Measurements from ENCODE around the gene TMEM123.

Gene TMEM123

GRCh38 chr11:102402548-102402947 lies 50.0 kb downstream of the TMEM123 start:
- DNase-seq: no peak
- no peak overlapping the region for H3K27ac Mint-ChIP-seq
- peaks cover 48% of the 10 kb centered on the region for H3K4me1 Mint-ChIP-seq
- CTCF ChIA-PET: no interaction called here
- no peaks in the 10 kb centered on the region for H3K27me3 Mint-ChIP-seq
- H3K4me3 Mint-ChIP-seq: no peak overlapping the region
- H3K36me3 Mint-ChIP-seq: peaks cover 53% of the 10 kb centered on the region
- no peaks in the 10 kb centered on the region for H3K9me3 Mint-ChIP-seq

GRCh38 chr11:102401905-102402304 lies 50.7 kb downstream of the TMEM123 start:
- CTCF ChIA-PET: interaction anchor here (0.6 to 2.4 kb wide), 2 partner anchors 12 to 18 kb away, joined by 3 to 16 read pairs; no protein-coding TSS in a partner anchor
- no peak overlapping the region for H3K4me3 Mint-ChIP-seq
- peaks cover 52% of the 10 kb centered on the region for H3K36me3 Mint-ChIP-seq
- no peaks in the 10 kb centered on the region for H3K9me3 Mint-ChIP-seq
- DNase-seq: no peak
- no peaks in the 10 kb centered on the region for H3K27me3 Mint-ChIP-seq
- peaks cover 47% of the 10 kb centered on the region for H3K4me1 Mint-ChIP-seq
- H3K27ac Mint-ChIP-seq: peak overlapping the region; percentile 20

- Mint-ChIP-seq H3K4me1 (peaks cover 48% of the 10 kb centered on the region), H3K27me3 (no peaks in the 10 kb centered on the region)
Observed at GRCh38 chr11:102400603-102401002, 52.0 kb downstream of the TMEM123 start.

GRCh38 chr11:102399189-102399588 lies 53.4 kb downstream of the TMEM123 start:
- CTCF ChIA-PET: interaction anchor here (1.3 kb wide), 1 partner anchor 214 kb away, joined by 5 read pairs; no protein-coding TSS in a partner anchor
- Mint-ChIP-seq H3K4me1 (peaks cover 47% of the 10 kb centered on the region), H3K9me3 (no peaks in the 10 kb centered on the region), H3K4me3 (no peak overlapping the region), H3K27me3 (no peaks in the 10 kb centered on the region), H3K36me3 (peaks cover 52% of the 10 kb centered on the region), H3K27ac (no peak overlapping the region)
- DNase-seq: no peak

More at GRCh38 chr11:102400603-102401002, 52.0 kb downstream of the TMEM123 start:
- H3K36me3 Mint-ChIP-seq: peaks cover 50% of the 10 kb centered on the region
- CTCF ChIA-PET: interaction anchor here (2.4 kb wide), 1 partner anchor 11 kb away, joined by 16 read pairs; no protein-coding TSS in a partner anchor
- no peak overlapping the region for H3K4me3 Mint-ChIP-seq
- no peak overlapping the region for H3K27ac Mint-ChIP-seq
- no peak for DNase-seq
- no peaks in the 10 kb centered on the region for H3K9me3 Mint-ChIP-seq

GRCh38 chr11:102398297-102398696 lies 54.3 kb downstream of the TMEM123 start:
- Mint-ChIP-seq H3K27me3 (no peaks in the 10 kb centered on the region), H3K4me1 (peaks cover 39% of the 10 kb centered on the region), H3K36me3 (peaks cover 52% of the 10 kb centered on the region), H3K4me3 (no peak overlapping the region), H3K9me3 (no peaks in the 10 kb centered on the region), H3K27ac (no peak overlapping the region)
- CTCF ChIA-PET: interaction anchor here (1.1 kb wide), 1 partner anchor 54 kb away, joined by 3 read pairs; no protein-coding TSS in a partner anchor
- DNase-seq: no peak

GRCh38 chr11:102396708-102397563 lies 55.6 kb downstream of the TMEM123 start:
- CTCF ChIA-PET: interaction anchor here (0.7 to 2.0 kb wide), 4 partner anchors 17 to 216 kb away, joined by 3 to 4 read pairs (median 4); no protein-coding TSS in a partner anchor
- no peaks in the 10 kb centered on the region for H3K27me3 Mint-ChIP-seq
- no peak overlapping the region for H3K4me3 Mint-ChIP-seq
- H3K9me3 Mint-ChIP-seq: no peaks in the 10 kb centered on the region
- peak overlapping the region; percentile 60 for H3K27ac Mint-ChIP-seq
- H3K4me1 Mint-ChIP-seq: peaks cover 26% of the 10 kb centered on the region
- H3K36me3 Mint-ChIP-seq: peaks cover 52% of the 10 kb centered on the region
- DNase-seq: no peak

GRCh38 chr11:102395720-102396393 lies 56.7 kb downstream of the TMEM123 start:
- Mint-ChIP-seq H3K36me3 (peaks cover 45% of the 10 kb centered on the region), H3K27me3 (no peaks in the 10 kb centered on the region), H3K27ac (peak overlapping the region; percentile 60), H3K4me1 (peaks cover 24% of the 10 kb centered on the region), H3K9me3 (no peaks in the 10 kb centered on the region), H3K4me3 (no peak overlapping the region)
- DNase-seq: no peak
- CTCF ChIA-PET: interaction anchor here (0.7 to 2.0 kb wide), 3 partner anchors 53 to 100 kb away, joined by 3 to 5 read pairs (median 4); no protein-coding TSS in a partner anchor

GRCh38 chr11:102393272-102393730 lies 59.3 kb downstream of the TMEM123 start:
- H3K36me3 Mint-ChIP-seq: peaks cover 47% of the 10 kb centered on the region
- peak overlapping the region; percentile 42 for H3K27ac Mint-ChIP-seq
- no peak overlapping the region for H3K4me3 Mint-ChIP-seq
- H3K9me3 Mint-ChIP-seq: peaks cover 9% of the 10 kb centered on the region
- DNase-seq: no peak
- no peaks in the 10 kb centered on the region for H3K27me3 Mint-ChIP-seq
- CTCF ChIA-PET: interaction anchor here (0.8 to 5.9 kb wide), 10 partner anchors 9 to 273 kb away, joined by 3 to 45 read pairs (median 7); no protein-coding TSS in a partner anchor
- peaks cover 26% of the 10 kb centered on the region for H3K4me1 Mint-ChIP-seq

- Mint-ChIP-seq H3K9me3 (peaks cover 9% of the 10 kb centered on the region), H3K27me3 (no peaks in the 10 kb centered on the region), H3K4me3 (no peak overlapping the region), H3K27ac (no peak overlapping the region), H3K36me3 (peaks cover 46% of the 10 kb centered on the region), H3K4me1 (peaks cover 22% of the 10 kb centered on the region)
- DNase-seq: no peak
- CTCF ChIA-PET: interaction anchor here (0.6 to 5.9 kb wide), 20 partner anchors 11 to 273 kb away, joined by 3 to 45 read pairs (median 10); no protein-coding TSS in a partner anchor
Observed at GRCh38 chr11:102391549-102392237, 60.9 kb downstream of the TMEM123 start.

- peak; percentile 64 for DNase-seq
- Mint-ChIP-seq H3K4me1 (peaks cover 23% of the 10 kb centered on the region), H3K9me3 (peaks cover 9% of the 10 kb centered on the region), H3K27me3 (no peaks in the 10 kb centered on the region), H3K27ac (no peak overlapping the region), H3K36me3 (peaks cover 49% of the 10 kb centered on the region), H3K4me3 (no peak overlapping the region)
- CTCF ChIA-PET: interaction anchor here (0.6 to 5.9 kb wide), 43 partner anchors 10 to 276 kb away, joined by 3 to 45 read pairs (median 6); partner anchors contain the start of gene MMP20
Observed at GRCh38 chr11:102390667-102391465, 61.7 kb downstream of the TMEM123 start.

- Mint-ChIP-seq H3K4me3 (no peak overlapping the region), H3K4me1 (peaks cover 24% of the 10 kb centered on the region), H3K36me3 (peaks cover 52% of the 10 kb centered on the region), H3K27me3 (no peaks in the 10 kb centered on the region), H3K27ac (peak overlapping the region; percentile 50), H3K9me3 (peaks cover 9% of the 10 kb centered on the region)
- CTCF ChIA-PET: interaction anchor here (0.9 to 5.9 kb wide), 11 partner anchors 11 to 224 kb away, joined by 3 to 45 read pairs (median 14); no protein-coding TSS in a partner anchor
- no peak for DNase-seq
Observed at GRCh38 chr11:102389253-102389652, 63.3 kb downstream of the TMEM123 start.

GRCh38 chr11:102387043-102387781 lies 65.4 kb downstream of the TMEM123 start:
- H3K4me3 Mint-ChIP-seq: no peak overlapping the region
- CTCF ChIA-PET: no interaction called here
- H3K36me3 Mint-ChIP-seq: peaks cover 43% of the 10 kb centered on the region
- H3K4me1 Mint-ChIP-seq: peaks cover 24% of the 10 kb centered on the region
- H3K27me3 Mint-ChIP-seq: no peaks in the 10 kb centered on the region
- H3K27ac Mint-ChIP-seq: no peak overlapping the region
- H3K9me3 Mint-ChIP-seq: peaks cover 9% of the 10 kb centered on the region
- no peak for DNase-seq

Data from activated naive CD4-positive, alpha-beta T cell treated with anti-CD3 and anti-CD28 coated beads, Interleukin-2, amount 10 ng/mL, durations not matched to agents 7 days and 5 days (primary cell).